ENCODE data around the gene GPR137C. TPM values are rescaled to one million over a fixed set of nuclear protein-coding genes. Genes with fewer than 3 reads are reported as not detected.

GPR137C gene, protein sequence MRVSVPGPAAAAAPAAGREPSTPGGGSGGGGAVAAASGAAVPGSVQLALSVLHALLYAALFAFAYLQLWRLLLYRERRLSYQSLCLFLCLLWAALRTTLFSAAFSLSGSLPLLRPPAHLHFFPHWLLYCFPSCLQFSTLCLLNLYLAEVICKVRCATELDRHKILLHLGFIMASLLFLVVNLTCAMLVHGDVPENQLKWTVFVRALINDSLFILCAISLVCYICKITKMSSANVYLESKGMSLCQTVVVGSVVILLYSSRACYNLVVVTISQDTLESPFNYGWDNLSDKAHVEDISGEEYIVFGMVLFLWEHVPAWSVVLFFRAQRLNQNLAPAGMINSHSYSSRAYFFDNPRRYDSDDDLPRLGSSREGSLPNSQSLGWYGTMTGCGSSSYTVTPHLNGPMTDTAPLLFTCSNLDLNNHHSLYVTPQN
- total RNA-seq = under 0.01 and 0.07 TPM in 2 replicates

DNA sequence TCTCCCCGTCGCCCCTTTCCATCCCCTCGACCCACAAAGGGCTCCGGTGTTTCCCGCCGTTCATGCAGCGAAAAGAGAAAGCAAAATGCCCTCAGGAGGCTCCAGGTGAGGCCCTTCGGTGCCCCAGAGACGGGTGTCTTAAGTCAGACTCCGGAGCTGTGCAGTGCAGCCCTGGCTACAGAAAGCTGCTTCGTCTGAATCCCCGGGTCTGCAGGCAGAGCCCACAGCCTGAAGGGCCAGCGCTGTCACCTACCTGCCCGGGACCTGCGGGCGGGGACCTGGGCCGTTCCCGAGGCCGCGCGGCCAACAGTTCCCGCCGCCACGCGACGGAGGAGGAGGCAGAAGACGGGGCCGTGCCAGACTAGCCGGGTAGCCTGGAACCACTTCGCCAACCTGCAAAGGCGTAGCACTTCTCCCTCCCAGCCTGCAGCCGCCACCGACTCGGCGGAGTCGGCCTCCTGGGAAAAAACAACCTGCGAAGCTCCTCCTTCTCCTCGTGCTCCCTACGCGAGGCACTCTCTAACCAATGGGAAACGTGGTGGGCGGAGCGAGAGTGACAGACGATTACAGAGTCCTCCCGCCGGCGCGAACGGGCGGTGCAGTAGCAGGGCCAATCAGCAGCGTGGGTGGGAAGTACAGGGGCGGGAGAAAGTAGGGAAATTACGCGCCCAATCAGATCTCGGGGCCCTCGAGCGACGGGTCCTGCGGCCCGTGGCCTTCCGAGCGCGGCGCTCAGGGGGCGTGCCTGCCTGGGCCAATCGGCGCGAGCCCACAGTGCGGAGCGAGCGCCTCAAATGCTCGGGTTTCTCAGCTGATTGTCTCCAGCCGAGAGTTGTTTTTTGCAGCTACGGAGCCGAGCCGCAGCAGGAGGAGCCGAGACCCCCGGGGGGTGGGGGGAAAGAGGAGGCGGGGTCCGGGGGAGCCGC is at the start of gene GPR137C, which contains the start of gene TXNDC16:
GPR137C (plus strand) TSS at position 774 of the 926 bp plus-strand sequence. CDS start 312 bp downstream, outside the sequence.
TXNDC16 (minus strand) TSS at position 443 of the 926 bp plus-strand sequence. CDS start 8,948 bp downstream, outside the sequence.

Other genes with a start within 250 kb of the GPR137C start
- gene PTGER2, start 238.5 kb upstream of the GPR137C start, total RNA-seq = 0.14 TPM in 1 of 2 replicates, not detected in the other
- gene TXNDC16, start 331 bp upstream of the GPR137C start, total RNA-seq = 1.9 and 2.1 TPM in 2 replicates
- gene ERO1A, start 142.7 kb downstream of the GPR137C start, total RNA-seq = 162 and 219 TPM in 2 replicates
- 80.0 and 113 TPM in 2 replicates for gene PSMC6, start 154.4 kb downstream of the GPR137C start, total RNA-seq
- 19.0 and 23.9 TPM in 2 replicates for gene STYX, start 177.3 kb downstream of the GPR137C start, total RNA-seq
- 34.8 and 51.6 TPM in 2 replicates for gene GNPNAT1, start 238.8 kb downstream of the GPR137C start, total RNA-seq